ENCODE data around the gene LPAR2. TPM values are rescaled to one million over a fixed set of nuclear protein-coding genes. Genes with fewer than 3 reads are reported as not detected.
"Not testable (repeated sequence)": the region's sequence is repeated elsewhere in the genome, so short reads cannot be mapped to it uniquely, and the experiment has no call there.

The LPAR2 gene
- total RNA-seq, 4 donors from 2014 or later: 0.59 to 5.5 (median 3.8) TPM; not detected in 1

GRCh38 chr19:19618219-19619051 is 9.6 kb downstream of the LPAR2 start, which contains the start of gene PBX4:
PBX4 (minus strand) TSS chr19:19618687; CDS start chr19:19618629, 58 bp downstream.
- H3K27ac ChIP-seq: no peak within 1 kb of the TSS
- intact Hi-C loops (cut with DNase I; ENCODE audit: low total_unique reads): no loop called here
- no peaks in the 10 kb centered on the region for H3K4me1 ChIP-seq
- H3K4me3 ChIP-seq: peak within 1 kb of the TSS; percentile 20 to 43
- no peaks in the 10 kb centered on the region for H3K36me3 ChIP-seq
- no peaks in the 10 kb centered on the region for H3K9me3 ChIP-seq
- DNase-seq: peak; percentile 76 to 77
- TF ChIP-seq CTCF (IDR thresholded peaks at IDR 0.05) (no peak), POLR2A (IDR thresholded peaks at IDR 0.05) (peak in 1 of 2 donors; percentile 47)
- no peaks in the 10 kb centered on the region for H3K27me3 ChIP-seq

GRCh38 chr19:19615086-19615485 is 12.9 kb downstream of the LPAR2 start:
- TF ChIP-seq POLR2A (IDR thresholded peaks at IDR 0.05) (no peak), CTCF (IDR thresholded peaks at IDR 0.05) (no peak)
- no peaks in the 10 kb centered on the region for H3K27me3 ChIP-seq

GRCh38 chr19:19613506-19613905 is 14.5 kb downstream of the LPAR2 start:
- TF ChIP-seq POLR2A (IDR thresholded peaks at IDR 0.05) (no peak), CTCF (IDR thresholded peaks at IDR 0.05) (no peak)
- no peaks in the 10 kb centered on the region for H3K27me3 ChIP-seq
- no peaks in the 10 kb centered on the region for H3K4me1 ChIP-seq
- no peaks in the 10 kb centered on the region for H3K9me3 ChIP-seq
- no peaks in the 10 kb centered on the region for H3K36me3 ChIP-seq
- H3K27ac ChIP-seq: no peak overlapping the region
- H3K4me3 ChIP-seq: no peak overlapping the region
- intact Hi-C loops (cut with DNase I; ENCODE audit: low total_unique reads): no loop called here
- no peak for DNase-seq

More at GRCh38 chr19:19615086-19615485, 12.9 kb downstream of the LPAR2 start:
- H3K36me3 ChIP-seq: no peaks in the 10 kb centered on the region
- H3K4me3 ChIP-seq: no peak overlapping the region
- DNase-seq: no peak
- H3K9me3 ChIP-seq: no peaks in the 10 kb centered on the region
- intact Hi-C loops (cut with DNase I; ENCODE audit: low total_unique reads): no loop called here
- no peaks in the 10 kb centered on the region for H3K4me1 ChIP-seq
- H3K27ac ChIP-seq: no peak overlapping the region

GRCh38 chr19:19610376-19611202 is 17.4 kb downstream of the LPAR2 start:
- intact Hi-C loops (cut with DNase I; ENCODE audit: low total_unique reads): no loop called here

GRCh38 chr19:19606686-19607085 is 21.3 kb downstream of the LPAR2 start:
- H3K4me1 ChIP-seq; H3K9me3 ChIP-seq; H3K4me3 ChIP-seq; intact Hi-C loops (cut with DNase I; ENCODE audit: low total_unique reads); DNase-seq; H3K27me3 ChIP-seq; H3K27ac ChIP-seq; H3K36me3 ChIP-seq: not testable (repeated sequence)

More at GRCh38 chr19:19610376-19611202, 17.4 kb downstream of the LPAR2 start:
- DNase-seq: no peak
- no peak for TF ChIP-seq POLR2A (IDR thresholded peaks at IDR 0.05)
- TF ChIP-seq CTCF (IDR thresholded peaks at IDR 0.05): no peak
- no peak overlapping the region for H3K27ac ChIP-seq
- H3K4me1 ChIP-seq: no peaks in the 10 kb centered on the region
- no peaks in the 10 kb centered on the region for H3K36me3 ChIP-seq
- H3K4me3 ChIP-seq: no peak overlapping the region
- no peaks in the 10 kb centered on the region for H3K9me3 ChIP-seq
- H3K27me3 ChIP-seq: no peaks in the 10 kb centered on the region
